DOHH2 (cell line): ENCODE results near the gene TAAR8.

Experiments
- H3F3A ChIP-seq: fragments of 200-600 bp; sonication (generic), shearing (Covaris generic); 2 replicates; pipeline ENCODE4 v1.6.0; 2016; ENCODE audit warnings: antibody characterized with exemption, mild to moderate bottlenecking; ENCODE audit not compliant: control insufficient read depth, insufficient read depth
- H3K27ac ChIP-seq: fragments of 200-600 bp; sonication (generic); 2 replicates; pipeline ENCODE4 v1.5.1; 2014; ENCODE audit warnings: low read depth, mild to moderate bottlenecking, low read length, moderate library complexity
- H3K27me3 ChIP-seq: fragments of 200-600 bp; sonication (generic); 2 replicates; pipeline ENCODE4 v1.6.1; 2014; ENCODE audit warnings: mild to moderate bottlenecking, low read length, mixed read lengths; ENCODE audit not compliant: control insufficient read depth
- H3K36me3 ChIP-seq: fragments of 200-600 bp; sonication (generic); 2 replicates; pipeline ENCODE4 v1.6.1; 2014; ENCODE audit warnings: mild to moderate bottlenecking, low read length, moderate library complexity, mixed read lengths; ENCODE audit not compliant: control insufficient read depth
- H3K4me1 ChIP-seq: fragments of 200-600 bp; sonication (generic); 2 replicates; pipeline ENCODE4 v1.6.1; 2014; ENCODE audit warnings: mild to moderate bottlenecking, low read length, mixed read lengths; ENCODE audit not compliant: control insufficient read depth
- H3K4me2 ChIP-seq: fragments of 200-600 bp; sonication (generic); 2 replicates; pipeline ENCODE4 v1.6.0; 2014; ENCODE audit warnings: mild to moderate bottlenecking, low read length, moderate library complexity
- H3K4me3 ChIP-seq: fragments of 200-600 bp; sonication (generic); 2 replicates; pipeline ENCODE4 v1.5.1; 2014; ENCODE audit warnings: mild to moderate bottlenecking, low read length, mixed read lengths
- H3K79me2 ChIP-seq: fragments of 200-600 bp; sonication (generic); 2 replicates; pipeline ENCODE4 v1.6.1; 2014; ENCODE audit warnings: mild to moderate bottlenecking, low read length, mixed read lengths; ENCODE audit not compliant: control insufficient read depth
- H3K9me2 ChIP-seq: fragments of 200-600 bp; sonication (generic); replicated peaks from 2 replicates; pipeline ENCODE4 v1.6.1; 2014; ENCODE audit warnings: mild to moderate bottlenecking, low read length, mixed read lengths; ENCODE audit not compliant: control insufficient read depth
- H3K9me3 ChIP-seq: fragments of 200-600 bp; sonication (generic); 2 replicates; pipeline ENCODE4 v1.6.1; 2014; ENCODE audit warnings: antibody characterized with exemption, low read length, mixed read lengths; ENCODE audit not compliant: control insufficient read depth, insufficient read depth
- H4K20me1 ChIP-seq: fragments of 200-600 bp; sonication (generic); 2 replicates; pipeline ENCODE4 v1.6.0; 2014; ENCODE audit warnings: low read depth, mild to moderate bottlenecking, antibody characterized with exemption, low read length, moderate library complexity; ENCODE audit not compliant: control insufficient read depth, insufficient read depth
- CTCF ChIP-seq: fragments of 200-600 bp; sonication (generic); IDR thresholded peaks from one replicate; pipeline ENCODE4 v1.5.1; 2014; ENCODE audit warnings: antibody characterized with exemption, mild to moderate bottlenecking, low read depth, low read length; ENCODE audit not compliant: poor library complexity, severe bottlenecking
- EZH2phosphoT487 ChIP-seq: fragments of 200-600 bp; sonication (generic); IDR thresholded peaks from 2 replicates; pipeline ENCODE4 v1.6.1; 2017; ENCODE audit warnings: borderline replicate concordance, mild to moderate bottlenecking, antibody characterized with exemption, low read length, moderate library complexity, mixed read lengths

The TAAR8 gene

GRCh38 chr6:132506461-132506860 is 46.0 kb upstream of the TAAR8 start:
- peaks cover 96% of the 10 kb centered on the region for H3K4me1 ChIP-seq
- H3K9me3 ChIP-seq, result no peaks in the 10 kb centered on the region
- no peaks in the 10 kb centered on the region for H3K9me2 ChIP-seq
- no peaks in the 10 kb centered on the region for H3K27me3 ChIP-seq
- H4K20me1 ChIP-seq, result no peaks in the 10 kb centered on the region
- peak overlapping the region; percentile 56 for H3K4me2 ChIP-seq
- peaks cover 95% of the 10 kb centered on the region for H3K36me3 ChIP-seq
- peaks cover 100% of the 10 kb centered on the region for H3K79me2 ChIP-seq
- TF ChIP-seq EZH2phosphoT487 (no peak), CTCF (no peak)
- H3K4me3 ChIP-seq, result peak overlapping the region; percentile 54
- peak overlapping the region; percentile 72 for H3K27ac ChIP-seq
- peaks cover 46% of the 10 kb centered on the region for H3F3A ChIP-seq

- peaks cover 95% of the 10 kb centered on the region for H3K36me3 ChIP-seq
- no peaks in the 10 kb centered on the region for H3K9me2 ChIP-seq
- H3K27ac ChIP-seq, result peak overlapping the region; percentile 72
- peak overlapping the region; percentile 54 for H3K4me3 ChIP-seq
- H3F3A ChIP-seq, result peaks cover 43% of the 10 kb centered on the region
- H3K9me3 ChIP-seq, result no peaks in the 10 kb centered on the region
- TF ChIP-seq EZH2phosphoT487, result no peak
- TF ChIP-seq CTCF, result no peak
- H3K4me1 ChIP-seq, result peaks cover 89% of the 10 kb centered on the region
- H3K4me2 ChIP-seq, result peak overlapping the region; percentile 56
- H3K27me3 ChIP-seq, result no peaks in the 10 kb centered on the region
- H3K79me2 ChIP-seq, result peaks cover 100% of the 10 kb centered on the region
- no peaks in the 10 kb centered on the region for H4K20me1 ChIP-seq
Observed at GRCh38 chr6:132506869-132507808, 45.3 kb upstream of the TAAR8 start.

GRCh38 chr6:132511210-132511830 is 41.2 kb upstream of the TAAR8 start:
- Histone ChIP-seq H3F3A (peaks cover 21% of the 10 kb centered on the region), H3K9me2 (no peaks in the 10 kb centered on the region), H3K9me3 (no peaks in the 10 kb centered on the region), H4K20me1 (no peaks in the 10 kb centered on the region), H3K79me2 (peaks cover 74% of the 10 kb centered on the region), H3K4me3 (peak overlapping the region; percentile 84), H3K27me3 (no peaks in the 10 kb centered on the region), H3K4me1 (peaks cover 72% of the 10 kb centered on the region), H3K36me3 (peaks cover 56% of the 10 kb centered on the region), H3K4me2 (peak overlapping the region; percentile 93), H3K27ac (peak overlapping the region; percentile 88)
- no peak for TF ChIP-seq CTCF
